GM12865 (cell line): Measurements from ENCODE around the gene ATP13A2.
A peak's percentile ranks its signal among the peaks of the same experiment; 100 is the strongest.

Source experiments
- DNase-seq: peaks from one replicate; pipeline ENCODE4 v3.0.0; 2010; ENCODE audit warnings: low read depth
- H3K4me3 ChIP-seq: 2 replicates; pipeline ENCODE4 v1.5.1; 2011; ENCODE audit warnings: mild to moderate bottlenecking, low read depth, low read length, control low read depth
- TF ChIP-seq, protein P1 (sequence below): IDR thresholded peaks from 2 replicates; pipeline ENCODE4 v1.5.1; 2011; ENCODE audit warnings: low read length, control low read depth, low read depth, inconsistent platforms; ENCODE audit not compliant: insufficient read depth; ENCODE audit errors: missing control alignments

Gene ATP13A2

DNA sequence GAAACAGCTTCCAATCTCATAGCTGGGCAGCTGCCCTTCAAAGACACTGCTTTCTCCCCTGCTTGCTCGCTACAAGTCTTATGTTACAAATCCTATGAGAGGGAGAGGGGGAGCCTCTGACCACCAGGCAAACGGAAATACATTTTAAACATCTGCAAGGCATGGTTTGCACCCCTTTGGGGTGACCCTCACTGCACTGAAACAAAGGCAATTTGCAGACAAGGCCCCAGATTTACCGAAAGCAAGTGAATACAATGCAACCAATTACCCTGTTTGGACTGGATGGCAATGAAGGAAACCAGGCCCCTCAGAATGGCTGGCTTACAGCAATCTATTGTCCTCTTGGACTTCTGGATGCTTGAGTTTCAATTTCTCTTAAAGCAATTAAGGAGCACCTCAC lies 11.8 kb upstream of the ATP13A2 start:
- no peak for DNase-seq
- TF ChIP-seq, protein P1, sequence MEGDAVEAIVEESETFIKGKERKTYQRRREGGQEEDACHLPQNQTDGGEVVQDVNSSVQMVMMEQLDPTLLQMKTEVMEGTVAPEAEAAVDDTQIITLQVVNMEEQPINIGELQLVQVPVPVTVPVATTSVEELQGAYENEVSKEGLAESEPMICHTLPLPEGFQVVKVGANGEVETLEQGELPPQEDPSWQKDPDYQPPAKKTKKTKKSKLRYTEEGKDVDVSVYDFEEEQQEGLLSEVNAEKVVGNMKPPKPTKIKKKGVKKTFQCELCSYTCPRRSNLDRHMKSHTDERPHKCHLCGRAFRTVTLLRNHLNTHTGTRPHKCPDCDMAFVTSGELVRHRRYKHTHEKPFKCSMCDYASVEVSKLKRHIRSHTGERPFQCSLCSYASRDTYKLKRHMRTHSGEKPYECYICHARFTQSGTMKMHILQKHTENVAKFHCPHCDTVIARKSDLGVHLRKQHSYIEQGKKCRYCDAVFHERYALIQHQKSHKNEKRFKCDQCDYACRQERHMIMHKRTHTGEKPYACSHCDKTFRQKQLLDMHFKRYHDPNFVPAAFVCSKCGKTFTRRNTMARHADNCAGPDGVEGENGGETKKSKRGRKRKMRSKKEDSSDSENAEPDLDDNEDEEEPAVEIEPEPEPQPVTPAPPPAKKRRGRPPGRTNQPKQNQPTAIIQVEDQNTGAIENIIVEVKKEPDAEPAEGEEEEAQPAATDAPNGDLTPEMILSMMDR = no peak
- H3K4me3 ChIP-seq = no peak overlapping the region

DNA sequence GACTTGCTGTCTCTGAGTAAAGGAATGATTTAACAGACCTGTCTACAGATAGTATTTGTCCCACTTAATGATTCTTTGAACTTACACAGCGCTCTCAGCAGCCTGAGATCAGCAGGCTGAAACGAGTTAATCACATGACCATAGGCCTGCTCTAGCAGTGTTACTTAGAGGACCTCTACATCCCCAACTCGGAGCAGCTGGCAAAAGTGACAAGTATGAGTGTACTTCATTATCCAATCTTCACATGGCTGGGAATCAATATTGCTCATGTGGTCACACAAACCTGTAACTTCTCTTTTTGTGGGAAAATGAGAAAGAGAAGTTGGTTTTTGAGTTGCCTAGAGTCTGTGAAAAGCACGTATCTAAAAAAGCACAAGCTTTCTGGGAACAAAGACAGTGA lies 11.4 kb upstream of the ATP13A2 start:
- TF ChIP-seq, protein P1 = no peak
- no peak overlapping the region for H3K4me3 ChIP-seq
- DNase-seq = no peak

DNA sequence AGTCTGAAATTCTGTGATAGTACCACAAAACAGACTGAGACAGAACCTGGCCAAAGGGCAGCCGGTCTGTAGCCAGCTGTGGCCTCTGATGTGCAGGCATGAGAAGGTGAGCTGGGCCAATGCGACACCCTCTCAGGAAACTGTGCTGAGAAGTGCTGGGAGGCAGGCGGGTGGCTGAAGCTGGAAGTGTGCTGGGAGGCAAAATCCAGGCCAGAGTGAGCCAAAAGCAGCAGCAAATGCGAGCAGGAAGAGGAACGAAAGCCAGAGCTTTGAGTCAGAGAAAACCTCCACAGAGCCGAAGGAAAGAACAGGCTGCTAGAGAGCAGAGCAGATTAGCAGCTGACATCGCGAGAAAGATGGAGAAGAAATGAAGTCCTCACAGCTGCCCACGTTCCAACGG lies 10.2 kb upstream of the ATP13A2 start:
- TF ChIP-seq, protein P1 = no peak
- DNase-seq = no peak

DNA sequence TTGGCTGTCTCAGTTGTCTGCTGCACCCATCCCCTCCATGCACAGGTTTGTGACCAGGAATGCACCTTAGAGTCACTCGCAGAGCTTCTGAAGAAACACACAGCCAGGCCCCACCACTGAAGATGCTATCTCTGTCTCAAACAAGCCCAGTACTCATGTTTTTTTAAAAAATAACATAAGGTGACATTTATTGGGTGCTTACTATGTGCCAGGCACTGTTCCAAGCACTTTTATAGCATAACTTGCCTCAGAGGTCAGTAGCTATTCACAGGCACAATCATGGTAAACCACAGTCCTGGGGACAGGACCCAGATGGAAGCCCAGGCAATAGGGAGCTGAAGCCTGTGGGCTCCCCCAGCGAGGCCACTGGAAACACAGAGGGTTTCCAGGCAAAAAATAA lies 8.8 kb upstream of the ATP13A2 start:
- DNase-seq = no peak
- no peak overlapping the region for H3K4me3 ChIP-seq
- TF ChIP-seq, protein P1 = no peak

More for the DNA sequence above, 10.2 kb upstream of the ATP13A2 start:
- H3K4me3 ChIP-seq = no peak overlapping the region

DNA sequence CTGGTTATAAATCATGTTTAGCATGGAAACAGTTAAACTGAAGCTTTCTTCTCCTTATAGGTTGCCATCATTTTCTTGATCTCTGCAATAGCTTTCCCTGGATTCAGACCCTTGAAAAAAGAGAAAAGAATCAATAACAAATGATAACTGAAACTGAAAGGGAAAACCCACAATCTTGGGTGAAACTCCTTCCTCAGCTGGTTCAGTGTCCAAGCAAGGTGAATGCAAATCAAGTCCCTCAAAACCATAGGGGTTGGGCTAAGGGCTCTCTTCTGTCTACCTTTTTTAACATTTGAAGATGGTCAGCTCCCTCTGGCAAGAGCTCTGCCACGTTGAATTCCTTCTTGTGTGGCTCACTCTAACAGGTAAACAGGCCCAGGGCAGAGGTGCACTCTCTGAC lies 7.1 kb upstream of the ATP13A2 start:
- no peak overlapping the region for H3K4me3 ChIP-seq
- TF ChIP-seq, protein P1 = no peak
- DNase-seq = peak; percentile 32

DNA sequence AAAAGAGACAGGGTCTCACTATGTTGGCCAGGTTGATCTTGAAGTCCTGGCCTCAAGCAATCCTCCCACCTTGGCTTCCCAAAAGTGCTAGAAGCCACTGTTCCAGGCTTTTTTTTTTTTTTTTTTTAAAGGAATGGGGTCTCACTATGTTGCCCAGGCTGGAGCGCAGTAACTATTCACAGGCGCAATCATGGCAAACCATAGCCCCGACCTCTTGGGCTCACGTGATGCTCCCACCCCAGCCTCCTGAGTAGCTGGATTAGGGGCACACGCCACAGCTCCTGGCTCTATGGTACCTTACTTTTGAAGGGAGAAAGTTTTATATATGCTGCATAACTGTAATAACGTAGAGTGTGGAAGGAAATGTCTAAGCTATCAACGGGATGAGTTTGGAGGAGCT lies 5.7 kb upstream of the ATP13A2 start:
- TF ChIP-seq, protein P1 = no peak

DNA sequence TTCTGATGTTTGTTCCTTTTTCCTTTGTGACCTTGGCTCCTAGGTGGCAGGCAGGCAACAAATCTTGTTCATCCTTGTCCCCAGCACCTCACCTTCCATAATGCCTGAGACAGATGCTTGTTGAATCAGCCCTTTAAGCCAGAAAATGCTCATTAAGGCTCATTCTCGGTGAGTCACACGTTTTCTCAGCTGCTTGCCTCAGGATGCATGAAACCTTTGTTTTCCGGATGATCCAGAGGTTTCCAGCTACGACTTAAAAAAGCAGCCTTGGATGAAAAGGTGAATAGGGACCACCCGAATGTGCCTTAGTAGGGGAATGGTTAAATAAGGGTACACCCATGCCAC lies 4.6 kb upstream of the ATP13A2 start:
- no peak for DNase-seq
- no peak overlapping the region for H3K4me3 ChIP-seq
- TF ChIP-seq, protein P1 = no peak

More for the DNA sequence above, 5.7 kb upstream of the ATP13A2 start:
- no peak for DNase-seq
- no peak overlapping the region for H3K4me3 ChIP-seq
